Fibroblast of the aortic adventitia (primary cell): ENCODE data around the gene ST6GALNAC3. TPM values are rescaled to one million over a fixed set of nuclear protein-coding genes. Genes with fewer than 3 reads are reported as not detected.

Experiments
- DNase-seq: peaks from one replicate; pipeline ENCODE4 v3.0.0-alpha.2; 2010; ENCODE audit warnings: low read depth
- H3K4me3 ChIP-seq: 2 replicates; pipeline ENCODE4 v1.5.1; 2011; ENCODE audit warnings: low read depth, mild to moderate bottlenecking, control low read depth, low read length, moderate library complexity
- total RNA-seq: library from RNA; depleted of rRNA; stranded (reverse); fragments of >200 nt; gene quantifications from 2 replicates; pipeline ENCODE4 v1.2.3, GENCODE V29; 2012; ENCODE audit warnings: low replicate concordance
- TF ChIP-seq, protein P1 (sequence below): IDR thresholded peaks from 2 replicates; pipeline ENCODE4 v1.5.1; 2011; ENCODE audit warnings: mild to moderate bottlenecking, low read length, control low read depth, inconsistent platforms; ENCODE audit not compliant: insufficient read depth

The ST6GALNAC3 gene
- total RNA-seq, 1 donor, result 3.1 TPM

DNA sequence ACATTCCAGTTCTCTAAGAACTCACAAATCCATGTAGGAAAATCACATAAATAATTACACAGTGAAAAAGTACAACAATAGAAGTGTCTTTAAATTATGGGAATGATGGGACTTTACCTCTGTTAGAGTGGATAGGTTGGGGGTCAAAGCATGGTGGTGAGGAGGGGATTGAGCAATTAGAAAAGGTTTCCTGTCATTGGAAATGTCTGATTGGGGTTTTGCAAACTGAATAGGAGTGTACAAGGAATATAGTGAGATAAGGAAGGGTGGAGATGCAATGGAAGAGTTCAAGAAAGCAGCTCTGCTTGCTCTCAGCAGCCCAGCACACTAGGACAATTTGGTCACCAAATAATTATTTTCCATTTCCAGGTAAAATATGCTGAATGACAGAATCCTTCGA, 238.8 kb downstream of the ST6GALNAC3 start:
- no peak for DNase-seq
- TF ChIP-seq, protein P1, sequence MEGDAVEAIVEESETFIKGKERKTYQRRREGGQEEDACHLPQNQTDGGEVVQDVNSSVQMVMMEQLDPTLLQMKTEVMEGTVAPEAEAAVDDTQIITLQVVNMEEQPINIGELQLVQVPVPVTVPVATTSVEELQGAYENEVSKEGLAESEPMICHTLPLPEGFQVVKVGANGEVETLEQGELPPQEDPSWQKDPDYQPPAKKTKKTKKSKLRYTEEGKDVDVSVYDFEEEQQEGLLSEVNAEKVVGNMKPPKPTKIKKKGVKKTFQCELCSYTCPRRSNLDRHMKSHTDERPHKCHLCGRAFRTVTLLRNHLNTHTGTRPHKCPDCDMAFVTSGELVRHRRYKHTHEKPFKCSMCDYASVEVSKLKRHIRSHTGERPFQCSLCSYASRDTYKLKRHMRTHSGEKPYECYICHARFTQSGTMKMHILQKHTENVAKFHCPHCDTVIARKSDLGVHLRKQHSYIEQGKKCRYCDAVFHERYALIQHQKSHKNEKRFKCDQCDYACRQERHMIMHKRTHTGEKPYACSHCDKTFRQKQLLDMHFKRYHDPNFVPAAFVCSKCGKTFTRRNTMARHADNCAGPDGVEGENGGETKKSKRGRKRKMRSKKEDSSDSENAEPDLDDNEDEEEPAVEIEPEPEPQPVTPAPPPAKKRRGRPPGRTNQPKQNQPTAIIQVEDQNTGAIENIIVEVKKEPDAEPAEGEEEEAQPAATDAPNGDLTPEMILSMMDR, result no peak
- H3K4me3 ChIP-seq, result no peak overlapping the region

DNA sequence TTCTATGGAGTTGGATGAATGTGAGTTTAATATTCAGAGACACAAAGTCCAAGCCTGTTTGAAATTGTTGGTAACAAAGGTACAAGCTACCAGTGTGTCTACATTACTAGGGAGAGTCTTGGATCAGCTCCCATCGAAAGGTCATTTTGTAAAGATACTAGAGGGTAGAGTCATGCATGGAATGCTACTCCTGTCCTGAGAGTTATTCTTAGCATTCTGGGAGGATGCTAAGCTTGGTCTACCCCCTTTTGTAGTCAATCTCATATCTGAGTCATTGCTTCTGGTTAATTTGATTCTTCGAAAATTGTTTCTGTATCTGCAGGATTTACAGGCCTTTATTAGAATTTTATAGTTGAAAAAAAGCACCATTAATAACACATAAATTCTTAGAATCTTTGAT, 240.2 kb downstream of the ST6GALNAC3 start:
- no peak for DNase-seq
- no peak overlapping the region for H3K4me3 ChIP-seq
- TF ChIP-seq, protein P1, result no peak

DNA sequence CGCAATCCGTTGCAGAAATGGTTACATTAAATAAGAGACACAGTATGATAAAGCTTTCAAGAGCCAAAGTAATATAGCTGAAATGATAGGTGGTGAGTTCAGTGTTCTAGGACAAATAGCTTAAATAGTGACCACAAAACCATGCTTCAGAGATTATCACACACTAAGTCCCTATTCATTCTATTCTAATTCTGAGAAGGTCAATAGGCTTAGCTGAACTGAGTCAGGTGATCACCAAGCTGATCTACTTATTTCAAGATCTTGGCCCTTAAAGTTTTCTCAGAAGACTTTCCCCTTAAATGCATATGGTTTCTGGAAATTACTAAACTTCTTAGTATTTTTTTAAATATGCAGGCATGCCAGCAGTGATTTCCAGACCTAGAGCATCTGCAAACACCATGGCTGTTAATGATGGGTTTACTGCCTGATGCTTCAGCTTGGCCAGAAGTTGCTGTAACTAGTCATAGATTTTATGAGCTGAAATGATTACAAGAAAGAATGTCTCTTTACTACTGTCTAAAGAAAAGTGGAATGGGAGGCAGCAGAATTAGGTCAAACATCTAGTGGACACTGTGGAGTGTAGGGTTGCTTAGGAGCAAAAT, 242.9 kb downstream of the ST6GALNAC3 start:
- DNase-seq, result no peak
- TF ChIP-seq, protein P1, result no peak
- H3K4me3 ChIP-seq, result no peak overlapping the region

DNA sequence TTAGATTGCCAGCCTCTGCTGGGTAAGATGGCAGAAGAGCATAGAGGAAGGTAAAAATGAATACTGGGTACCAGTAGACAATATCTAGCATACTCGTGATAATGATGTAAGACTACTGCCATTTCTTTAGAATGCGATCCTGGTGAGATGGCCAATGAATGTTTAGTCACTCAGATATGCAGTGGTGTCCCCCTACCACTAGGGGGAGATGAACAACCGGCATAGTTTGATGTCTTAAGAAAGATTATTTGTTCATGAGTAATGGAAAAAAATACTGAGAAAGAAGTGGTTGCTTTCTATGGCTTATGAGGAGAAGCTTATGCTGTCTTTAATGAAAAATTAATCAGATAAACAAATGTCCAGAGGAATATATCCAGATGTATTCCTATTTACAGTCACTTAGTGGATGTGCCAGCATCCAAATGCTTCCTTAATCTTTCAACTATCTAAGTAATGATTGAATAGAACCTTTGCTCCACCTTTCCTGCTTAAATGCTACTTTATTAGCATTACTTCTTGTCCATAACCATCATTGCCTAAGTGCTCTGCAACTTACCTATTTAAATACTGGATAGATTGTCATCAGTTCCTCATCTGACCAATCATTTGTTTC, 256.6 kb downstream of the ST6GALNAC3 start:
- H3K4me3 ChIP-seq, result no peak overlapping the region
- TF ChIP-seq, protein P1, result peak; percentile 85
- DNase-seq, result peak; percentile 63

- H3K4me3 ChIP-seq, result no peak overlapping the region
- TF ChIP-seq, protein P1, result no peak
- no peak for DNase-seq
Observed at GRCh38 chr1:76335882-76336281, 261.3 kb downstream of the ST6GALNAC3 start.

DNA sequence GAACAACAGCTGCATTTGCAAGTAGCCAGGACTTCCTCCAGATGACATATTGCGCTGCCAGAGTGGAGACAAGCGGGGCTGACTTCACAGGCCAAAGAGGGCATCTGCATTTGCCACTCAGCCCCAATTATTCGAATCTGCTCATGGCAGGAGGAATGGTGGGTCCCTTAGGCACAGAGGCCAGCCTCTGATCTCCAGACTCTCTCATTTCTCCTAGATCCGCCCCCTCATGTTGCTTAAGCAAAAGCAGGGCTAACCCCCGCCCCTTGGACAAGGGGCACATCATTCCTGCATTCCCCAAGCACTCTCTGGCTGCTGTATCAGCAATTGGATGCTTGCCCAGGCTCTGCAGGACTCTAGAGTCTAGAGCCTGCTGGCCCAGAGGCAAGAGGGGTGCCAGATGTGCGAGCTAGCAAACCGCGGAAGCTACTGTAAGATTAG, 262.4 kb downstream of the ST6GALNAC3 start:
- H3K4me3 ChIP-seq, result no peak overlapping the region
- TF ChIP-seq, protein P1, result no peak
- DNase-seq, result peak; percentile 73
